ENCODE results near the gene EMC10. TPM values are rescaled to one million over a fixed set of nuclear protein-coding genes. Genes with fewer than 3 reads are reported as not detected.
A peak's percentile ranks its signal among the peaks of the same experiment; 100 is the strongest.

The EMC10 gene
- total RNA-seq, 1 experiment from 2014 or later, result 109 TPM

DNA sequence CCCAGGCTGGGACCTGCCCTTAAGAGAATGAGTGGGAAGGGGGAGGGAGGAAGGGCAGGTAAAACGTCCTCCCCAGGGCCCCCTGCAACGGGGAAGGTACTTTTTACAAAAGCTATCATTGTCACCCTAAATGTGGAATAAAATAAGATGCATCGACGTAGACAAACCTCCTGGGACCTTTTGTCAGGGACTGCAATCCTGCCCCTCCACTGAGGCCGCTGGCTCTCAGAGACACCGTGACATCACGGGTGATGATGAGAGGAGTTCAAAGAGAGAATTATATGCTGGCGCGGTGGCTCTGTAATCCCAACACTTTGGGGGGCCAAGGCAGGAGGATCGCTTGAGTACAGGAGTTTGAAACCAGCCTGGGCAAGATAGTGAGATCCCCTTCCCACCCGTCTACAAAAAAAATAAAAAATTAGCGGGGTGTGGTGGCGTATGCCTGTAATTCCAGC lies 45.4 kb upstream of the EMC10 start:
- Histone ChIP-seq H3K23ac (ENCODE audit: insufficient read length, low read depth, low read length) (no peak overlapping the region), H2BK12ac (ENCODE audit: insufficient read length, low read depth, low read length) (no peak overlapping the region), H2BK15ac (ENCODE audit: low read depth, low read length) (no peak overlapping the region), H3K56ac (ENCODE audit: insufficient read length, low read depth, low read length) (no peak overlapping the region), H3T11ph (ENCODE audit: low read length) (no peak overlapping the region), H2BK120ac (ENCODE audit: low read depth, low read length, poor library complexity, severe bottlenecking) (no peak overlapping the region), H3K79me2 (ENCODE audit: insufficient read depth, low read length) (no peaks in the 10 kb centered on the region), H3K23me2 (ENCODE audit: insufficient read length, low read depth, low read length, poor library complexity, severe bottlenecking) (peaks cover 12% of the 10 kb centered on the region), H3K4me1 (ENCODE audit: insufficient read depth, low read length) (peaks cover 3% of the 10 kb centered on the region; the same call in 1 of the 2 replicates), H3K18ac (ENCODE audit: insufficient read length, low read depth, low read length) (no peak overlapping the region), H3K14ac (ENCODE audit: insufficient read depth, low read length) (no peak overlapping the region), H4K5ac (ENCODE audit: insufficient read length, low read depth, low read length) (no peak overlapping the region), H4K91ac (ENCODE audit: insufficient read length, low read depth, low read length) (no peak overlapping the region), H4K20me1 (ENCODE audit: control insufficient read depth, insufficient read depth, insufficient read length) (no peaks in the 10 kb centered on the region), H3K9me3 (ENCODE audit: control insufficient read depth, low read depth, low read length) (no peaks in the 10 kb centered on the region), H4K8ac (replicated peaks; ENCODE audit: insufficient read length, low read depth, low read length) (no peak overlapping the region), H2BK5ac (ENCODE audit: insufficient read length, low read length) (no peak overlapping the region), H3K4ac (ENCODE audit: low read depth, low read length) (no peak overlapping the region), H2AFZ (ENCODE audit: low read length) (no peak overlapping the region), H3K79me1 (ENCODE audit: insufficient read depth, low read depth, low read length, poor library complexity, severe bottlenecking) (no peaks in the 10 kb centered on the region), H3K27me3 (ENCODE audit: insufficient read depth, low read length) (no peaks in the 10 kb centered on the region), H3K27ac (ENCODE audit: insufficient read length, low read depth, low read length) (no peak overlapping the region), H3K9ac (ENCODE audit: extremely low read depth, insufficient read length, low read length) (peak overlapping the region; percentile 59), H3K4me2 (ENCODE audit: insufficient read depth, insufficient read length, low read length) (peak overlapping the region; percentile 90), H2BK20ac (ENCODE audit: low read depth, low read length, poor library complexity, severe bottlenecking) (no peak overlapping the region), H2AK5ac (ENCODE audit: insufficient read length, low read length) (no peak overlapping the region)
- peaks cover 6% of the 10 kb centered on the region for H3K27me3 Mint-ChIP-seq (ENCODE audit: low read depth)
- no CpG with 5 or more reads among the region's 13 CpGs for WGBS (ENCODE audit: extremely low coverage, insufficient read length, low lambda C conversion rate)
- TF ChIP-seq, protein P1, sequence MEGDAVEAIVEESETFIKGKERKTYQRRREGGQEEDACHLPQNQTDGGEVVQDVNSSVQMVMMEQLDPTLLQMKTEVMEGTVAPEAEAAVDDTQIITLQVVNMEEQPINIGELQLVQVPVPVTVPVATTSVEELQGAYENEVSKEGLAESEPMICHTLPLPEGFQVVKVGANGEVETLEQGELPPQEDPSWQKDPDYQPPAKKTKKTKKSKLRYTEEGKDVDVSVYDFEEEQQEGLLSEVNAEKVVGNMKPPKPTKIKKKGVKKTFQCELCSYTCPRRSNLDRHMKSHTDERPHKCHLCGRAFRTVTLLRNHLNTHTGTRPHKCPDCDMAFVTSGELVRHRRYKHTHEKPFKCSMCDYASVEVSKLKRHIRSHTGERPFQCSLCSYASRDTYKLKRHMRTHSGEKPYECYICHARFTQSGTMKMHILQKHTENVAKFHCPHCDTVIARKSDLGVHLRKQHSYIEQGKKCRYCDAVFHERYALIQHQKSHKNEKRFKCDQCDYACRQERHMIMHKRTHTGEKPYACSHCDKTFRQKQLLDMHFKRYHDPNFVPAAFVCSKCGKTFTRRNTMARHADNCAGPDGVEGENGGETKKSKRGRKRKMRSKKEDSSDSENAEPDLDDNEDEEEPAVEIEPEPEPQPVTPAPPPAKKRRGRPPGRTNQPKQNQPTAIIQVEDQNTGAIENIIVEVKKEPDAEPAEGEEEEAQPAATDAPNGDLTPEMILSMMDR (conservative IDR thresholded peaks at IDR 0.05), result no peak
- no peaks in the 10 kb centered on the region for H3K9me3 Mint-ChIP-seq
- H3K4me1 Mint-ChIP-seq, result peaks cover 26 to 33% of the 10 kb centered on the region in 2 experiments
- no peak for DNase-seq
- peak overlapping the region in 1 of 3 experiments; percentile 80; a peak in 2 of 7 replicates for H3K27ac Mint-ChIP-seq
- peak overlapping the region; percentile 75 to 88 for H3K4me3 Mint-ChIP-seq
- H3K36me3 Mint-ChIP-seq (ENCODE audit: insufficient read depth in 1 of 3, low read depth in 3 of 3), result no peaks in the 10 kb centered on the region; a peak in 2 of 7 replicates
